Adipocyte (in vitro differentiated cells): ENCODE measurements around the gene RAB7A.

Experiments
- DNase-seq: peaks from one replicate; pipeline ENCODE4 v3.0.0-alpha.2; 2015; ENCODE audit warnings: low read depth
- H3K27me3 ChIP-seq: replicated peaks from 2 replicates; pipeline ENCODE4 v1.7.0; 2013; ENCODE audit warnings: mild to moderate bottlenecking, low read length, moderate library complexity; ENCODE audit not compliant: control insufficient read depth, insufficient read depth
- H3K36me3 ChIP-seq: 2 replicates; pipeline ENCODE4 v1.7.0; 2013; ENCODE audit warnings: low read length, mild to moderate bottlenecking, moderate library complexity; ENCODE audit not compliant: control insufficient read depth, insufficient read depth, severe bottlenecking
- H3K4me1 ChIP-seq: 2 replicates; pipeline ENCODE4 v1.7.0; 2013; ENCODE audit warnings: mild to moderate bottlenecking, low read length, moderate library complexity; ENCODE audit not compliant: control insufficient read depth, insufficient read depth
- H3K4me3 ChIP-seq: 2 replicates; pipeline ENCODE4 v1.7.0; 2013; ENCODE audit warnings: mild to moderate bottlenecking, low read length, moderate library complexity
- H3K9ac ChIP-seq: 2 replicates; pipeline ENCODE4 v1.7.0; 2013; ENCODE audit warnings: mild to moderate bottlenecking, low read length, moderate library complexity
- H3K9me3 ChIP-seq: 2 replicates; pipeline ENCODE4 v1.7.0; 2013; ENCODE audit warnings: mild to moderate bottlenecking, low read length, moderate library complexity; ENCODE audit not compliant: control insufficient read depth

RAB7A gene

GRCh38 chr3:128794770-128795649 lies 69.0 kb downstream of the RAB7A start:
- Histone ChIP-seq H3K27me3 (no peaks in the 10 kb centered on the region), H3K4me1 (peaks cover 23% of the 10 kb centered on the region), H3K9me3 (no peaks in the 10 kb centered on the region), H3K4me3 (no peak overlapping the region), H3K36me3 (peaks cover 41% of the 10 kb centered on the region), H3K9ac (peak overlapping the region; percentile 53)
- peak; percentile 83 for DNase-seq

- Histone ChIP-seq H3K4me1 (peaks cover 22% of the 10 kb centered on the region), H3K27me3 (no peaks in the 10 kb centered on the region), H3K9me3 (no peaks in the 10 kb centered on the region), H3K36me3 (peaks cover 56% of the 10 kb centered on the region), H3K4me3 (no peak overlapping the region), H3K9ac (no peak overlapping the region)
- no peak for DNase-seq
Measured at GRCh38 chr3:128799653-128800052, 73.7 kb downstream of the RAB7A start.

GRCh38 chr3:128800241-128801187 lies 74.5 kb downstream of the RAB7A start:
- H3K27me3 ChIP-seq: no peaks in the 10 kb centered on the region
- no peak overlapping the region for H3K4me3 ChIP-seq
- H3K4me1 ChIP-seq: peaks cover 16% of the 10 kb centered on the region
- DNase-seq: no peak
- H3K9me3 ChIP-seq: no peaks in the 10 kb centered on the region
- H3K36me3 ChIP-seq: peaks cover 60% of the 10 kb centered on the region
- H3K9ac ChIP-seq: no peak overlapping the region

- Histone ChIP-seq H3K9ac (no peak overlapping the region), H3K4me3 (no peak overlapping the region), H3K4me1 (peaks cover 16% of the 10 kb centered on the region), H3K9me3 (no peaks in the 10 kb centered on the region), H3K27me3 (no peaks in the 10 kb centered on the region), H3K36me3 (peaks cover 62% of the 10 kb centered on the region)
- DNase-seq: no peak
Measured at GRCh38 chr3:128801779-128802380, 75.9 kb downstream of the RAB7A start.

GRCh38 chr3:128803307-128803706 lies 77.3 kb downstream of the RAB7A start:
- Histone ChIP-seq H3K9me3 (no peaks in the 10 kb centered on the region), H3K4me1 (peaks cover 16% of the 10 kb centered on the region), H3K9ac (no peak overlapping the region), H3K36me3 (peaks cover 61% of the 10 kb centered on the region), H3K4me3 (no peak overlapping the region), H3K27me3 (no peaks in the 10 kb centered on the region)
- DNase-seq: no peak

GRCh38 chr3:128804017-128804810 lies 78.2 kb downstream of the RAB7A start:
- Histone ChIP-seq H3K27me3 (no peaks in the 10 kb centered on the region), H3K9ac (peak overlapping the region; percentile 17), H3K9me3 (no peaks in the 10 kb centered on the region), H3K4me1 (peaks cover 25% of the 10 kb centered on the region), H3K36me3 (peaks cover 59% of the 10 kb centered on the region), H3K4me3 (peak overlapping the region; percentile 28)
- peak; percentile 57 for DNase-seq

GRCh38 chr3:128804811-128805155 lies 78.8 kb downstream of the RAB7A start:
- DNase-seq: no peak
- H3K4me3 ChIP-seq: peak overlapping the region; percentile 28
- no peaks in the 10 kb centered on the region for H3K27me3 ChIP-seq
- H3K36me3 ChIP-seq: peaks cover 53% of the 10 kb centered on the region
- H3K4me1 ChIP-seq: peaks cover 28% of the 10 kb centered on the region
- no peak overlapping the region for H3K9ac ChIP-seq
- H3K9me3 ChIP-seq: no peaks in the 10 kb centered on the region

GRCh38 chr3:128805772-128806171 lies 79.8 kb downstream of the RAB7A start:
- Histone ChIP-seq H3K9ac (no peak overlapping the region), H3K9me3 (no peaks in the 10 kb centered on the region), H3K4me1 (peaks cover 24% of the 10 kb centered on the region), H3K4me3 (no peak overlapping the region), H3K36me3 (peaks cover 51% of the 10 kb centered on the region), H3K27me3 (no peaks in the 10 kb centered on the region)
- DNase-seq: peak; percentile 25

GRCh38 chr3:128806588-128806987 lies 80.6 kb downstream of the RAB7A start:
- peaks cover 56% of the 10 kb centered on the region for H3K36me3 ChIP-seq
- no peaks in the 10 kb centered on the region for H3K27me3 ChIP-seq
- DNase-seq: no peak
- peaks cover 22% of the 10 kb centered on the region for H3K4me1 ChIP-seq
- H3K9ac ChIP-seq: no peak overlapping the region
- no peaks in the 10 kb centered on the region for H3K9me3 ChIP-seq
- H3K4me3 ChIP-seq: no peak overlapping the region

GRCh38 chr3:128807186-128807830 lies 81.3 kb downstream of the RAB7A start:
- peaks cover 61% of the 10 kb centered on the region for H3K36me3 ChIP-seq
- peaks cover 22% of the 10 kb centered on the region for H3K4me1 ChIP-seq
- DNase-seq: no peak
- H3K9me3 ChIP-seq: no peaks in the 10 kb centered on the region
- H3K4me3 ChIP-seq: no peak overlapping the region
- no peak overlapping the region for H3K9ac ChIP-seq
- H3K27me3 ChIP-seq: no peaks in the 10 kb centered on the region
